ENCODE measurements around the gene OR5K2.

DNA sequence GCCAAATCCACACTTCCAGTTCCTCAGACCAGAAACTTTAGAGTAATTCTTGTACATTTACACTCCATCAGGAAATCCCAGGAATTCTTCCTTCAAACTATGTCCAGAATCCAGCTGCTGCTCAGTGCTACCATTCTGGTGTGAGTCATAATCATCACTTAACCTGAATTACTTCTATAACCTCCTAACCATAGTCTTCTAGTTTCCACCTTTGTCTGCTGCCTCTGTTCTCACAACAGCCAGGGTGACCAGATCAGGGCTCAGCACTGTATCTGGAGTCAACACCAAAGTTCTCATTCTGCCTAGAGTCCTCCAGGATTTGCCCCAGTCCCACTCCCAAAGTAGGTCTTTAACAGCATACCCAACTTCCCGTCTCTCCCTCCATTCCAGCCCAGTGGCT, 21.9 kb downstream of the OR5K2 start:
- TF ChIP-seq, protein P1, sequence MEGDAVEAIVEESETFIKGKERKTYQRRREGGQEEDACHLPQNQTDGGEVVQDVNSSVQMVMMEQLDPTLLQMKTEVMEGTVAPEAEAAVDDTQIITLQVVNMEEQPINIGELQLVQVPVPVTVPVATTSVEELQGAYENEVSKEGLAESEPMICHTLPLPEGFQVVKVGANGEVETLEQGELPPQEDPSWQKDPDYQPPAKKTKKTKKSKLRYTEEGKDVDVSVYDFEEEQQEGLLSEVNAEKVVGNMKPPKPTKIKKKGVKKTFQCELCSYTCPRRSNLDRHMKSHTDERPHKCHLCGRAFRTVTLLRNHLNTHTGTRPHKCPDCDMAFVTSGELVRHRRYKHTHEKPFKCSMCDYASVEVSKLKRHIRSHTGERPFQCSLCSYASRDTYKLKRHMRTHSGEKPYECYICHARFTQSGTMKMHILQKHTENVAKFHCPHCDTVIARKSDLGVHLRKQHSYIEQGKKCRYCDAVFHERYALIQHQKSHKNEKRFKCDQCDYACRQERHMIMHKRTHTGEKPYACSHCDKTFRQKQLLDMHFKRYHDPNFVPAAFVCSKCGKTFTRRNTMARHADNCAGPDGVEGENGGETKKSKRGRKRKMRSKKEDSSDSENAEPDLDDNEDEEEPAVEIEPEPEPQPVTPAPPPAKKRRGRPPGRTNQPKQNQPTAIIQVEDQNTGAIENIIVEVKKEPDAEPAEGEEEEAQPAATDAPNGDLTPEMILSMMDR (IDR thresholded peaks at IDR 0.05) = no peak
- TF ChIP-seq EZH2 (IDR thresholded peaks at IDR 0.05) = no peak
- TF ChIP-seq EZH2phosphoT487 (IDR thresholded peaks at IDR 0.05) = no peak

Data from neural progenitor cell (in vitro differentiated cells).